GM23338 (cell line): Measurements from ENCODE around the gene ZDHHC11B. TPM values are rescaled to one million over a fixed set of nuclear protein-coding genes. Genes with fewer than 3 reads are reported as not detected.
"Not testable (repeated sequence)": the region's sequence is repeated elsewhere in the genome, so short reads cannot be mapped to it uniquely, and the experiment has no call there.

Experiments used
- ATAC-seq: fragments of 200-7000 bp; cut with Tn5 transposase; 3 replicates; pipeline ENCODE4 v1.9.1; 2020
- DNase-seq: peaks from one replicate; pipeline ENCODE4 v3.0.0-alpha.2; 2015; ENCODE audit warnings: low spot score
- H2AFZ ChIP-seq: fragments of 200-600 bp; sonication (generic); 2 replicates; pipeline ENCODE4 v1.8.0; 2016; ENCODE audit warnings: antibody characterized with exemption, mild to moderate bottlenecking, moderate library complexity
- H3F3A ChIP-seq: fragments of 200-600 bp; sonication (generic); replicated peaks from 2 replicates; pipeline ENCODE4 v1.8.0; 2017; ENCODE audit warnings: antibody characterized with exemption, mixed run types, low read depth
- H3K27ac ChIP-seq: fragments of 200-600 bp; sonication (generic); 2 replicates; pipeline ENCODE4 v1.6.1; 2016; ENCODE audit warnings: low read depth
- H3K27me3 ChIP-seq: fragments of 200-600 bp; sonication (generic); 2 replicates; pipeline ENCODE4 v1.8.0; 2016; ENCODE audit warnings: mild to moderate bottlenecking, mixed run types, moderate library complexity; ENCODE audit not compliant: insufficient read depth
- H3K36me3 ChIP-seq: fragments of 200-600 bp; sonication (generic); 2 replicates; pipeline ENCODE4 v1.8.0; 2016; ENCODE audit warnings: mild to moderate bottlenecking; ENCODE audit not compliant: insufficient read depth
- H3K4me1 ChIP-seq: fragments of 200-600 bp; sonication (generic); 2 replicates; pipeline ENCODE4 v1.8.0; 2016; ENCODE audit warnings: mild to moderate bottlenecking, moderate library complexity; ENCODE audit not compliant: insufficient read depth
- H3K4me2 ChIP-seq: fragments of 200-600 bp; sonication (generic); 2 replicates; pipeline ENCODE4 v1.7.1; 2017; ENCODE audit warnings: mixed run types
- H3K4me3 ChIP-seq: fragments of 200-600 bp; sonication (generic); 2 replicates; pipeline ENCODE4 v1.6.1; 2016; ENCODE audit warnings: mixed run types
- H3K79me2 ChIP-seq: fragments of 200-600 bp; sonication (generic); replicated peaks from 2 replicates; pipeline ENCODE4 v1.8.0; 2017; ENCODE audit warnings: mild to moderate bottlenecking; ENCODE audit not compliant: insufficient read depth
- H3K9me2 ChIP-seq: fragments of 200-600 bp; sonication (generic); 2 replicates; pipeline ENCODE4 v1.8.0; 2017; ENCODE audit not compliant: insufficient read depth
- H4K20me1 ChIP-seq: fragments of 200-600 bp; sonication (generic); replicated peaks from 2 replicates; pipeline ENCODE4 v1.8.0; 2017; ENCODE audit warnings: mild to moderate bottlenecking; ENCODE audit not compliant: insufficient read depth
- H3K27ac Mint-ChIP-seq: 2 replicates; pipeline ENCODE4 v1.8.0; 2020; ENCODE audit warnings: inconsistent platforms, mild to moderate bottlenecking, moderate library complexity, mixed read lengths
- H3K27me3 Mint-ChIP-seq: 3 replicates; pipeline ENCODE4 v1.8.0; 2022; ENCODE audit warnings: low read depth, mild to moderate bottlenecking, moderate library complexity, mixed read lengths, inconsistent platforms; ENCODE audit not compliant: insufficient read depth, poor library complexity
- H3K36me3 Mint-ChIP-seq: 3 replicates; pipeline ENCODE4 v1.8.0; 2021; ENCODE audit warnings: low read depth, mild to moderate bottlenecking, inconsistent platforms, moderate library complexity, mixed read lengths
- H3K4me1 Mint-ChIP-seq: 3 replicates; pipeline ENCODE4 v1.8.0; 2020; ENCODE audit warnings: mild to moderate bottlenecking, inconsistent platforms, mixed read lengths
- H3K4me3 Mint-ChIP-seq: 3 replicates; pipeline ENCODE4 v1.8.0; 2021; ENCODE audit warnings: moderate library complexity, mild to moderate bottlenecking, inconsistent platforms, mixed read lengths
- H3K9me3 Mint-ChIP-seq: 3 replicates; pipeline ENCODE4 v1.8.0; 2020; ENCODE audit warnings: moderate library complexity, mild to moderate bottlenecking, inconsistent platforms, mixed read lengths
- CREB1 ChIP-seq: fragments of 250-450 bp; sonication (Bioruptor Pico); IDR thresholded peaks from 2 replicates; pipeline ENCODE4 v1.5.0; 2020; ENCODE audit warnings: low read depth, mild to moderate bottlenecking, moderate library complexity
- EZH2 ChIP-seq: fragments of 200-600 bp; sonication (generic); IDR thresholded peaks from one replicate; pipeline ENCODE4 v1.8.0; 2017; ENCODE audit warnings: antibody characterized with exemption, mild to moderate bottlenecking, low read depth; ENCODE audit not compliant: unreplicated experiment
- EZH2phosphoT487 ChIP-seq: fragments of 200-600 bp; sonication (generic); IDR thresholded peaks from one replicate; pipeline ENCODE4 v1.8.1; 2018; ENCODE audit warnings: antibody characterized with exemption; ENCODE audit not compliant: unreplicated experiment
- JUNB ChIP-seq: IDR thresholded peaks from one replicate; pipeline ENCODE4 v1.6.1; 2016; ENCODE audit warnings: antibody characterized with exemption; ENCODE audit not compliant: unreplicated experiment
- POLR2AphosphoS5 ChIP-seq: IDR thresholded peaks from 2 replicates; pipeline ENCODE4 v1.6.1; 2016; ENCODE audit warnings: antibody characterized with exemption, low read depth
- STAT1 ChIP-seq: IDR thresholded peaks from one replicate; pipeline ENCODE4 v1.6.1; 2016; ENCODE audit warnings: antibody characterized with exemption; ENCODE audit not compliant: unreplicated experiment
- ZNF331 ChIP-seq: fragments of 250-450 bp; sonication (Bioruptor Pico); IDR thresholded peaks from 2 replicates; pipeline ENCODE4 v1.5.0; 2020; ENCODE audit warnings: low read depth, mild to moderate bottlenecking, moderate library complexity
- polyA plus RNA-seq: library from polyadenylated mRNA; unstranded; fragments of >200 nt; fragmentation: Nextera tagmentation; extraction: Ambion mirVana; gene quantifications from 2 replicates; pipeline ENCODE4 v1.2.1, GENCODE V29; 2016
- total RNA-seq: library from RNA; depleted of rRNA; stranded (reverse); fragments of >200 nt; shearing (Covaris generic); gene quantifications from 2 replicates; pipeline ENCODE4 v1.2.3, GENCODE V29; 2014
- TF ChIP-seq, protein P1 (sequence below): fragments of 250-450 bp; sonication (Bioruptor Pico); IDR thresholded peaks from 2 replicates; pipeline ENCODE4 v1.5.0; 2020; ENCODE audit warnings: mild to moderate bottlenecking, moderate library complexity

ZDHHC11B gene
- total and polyA plus RNA-seq, 2 experiments from 2014 or later = 0.89 to 1.2 TPM

DNA sequence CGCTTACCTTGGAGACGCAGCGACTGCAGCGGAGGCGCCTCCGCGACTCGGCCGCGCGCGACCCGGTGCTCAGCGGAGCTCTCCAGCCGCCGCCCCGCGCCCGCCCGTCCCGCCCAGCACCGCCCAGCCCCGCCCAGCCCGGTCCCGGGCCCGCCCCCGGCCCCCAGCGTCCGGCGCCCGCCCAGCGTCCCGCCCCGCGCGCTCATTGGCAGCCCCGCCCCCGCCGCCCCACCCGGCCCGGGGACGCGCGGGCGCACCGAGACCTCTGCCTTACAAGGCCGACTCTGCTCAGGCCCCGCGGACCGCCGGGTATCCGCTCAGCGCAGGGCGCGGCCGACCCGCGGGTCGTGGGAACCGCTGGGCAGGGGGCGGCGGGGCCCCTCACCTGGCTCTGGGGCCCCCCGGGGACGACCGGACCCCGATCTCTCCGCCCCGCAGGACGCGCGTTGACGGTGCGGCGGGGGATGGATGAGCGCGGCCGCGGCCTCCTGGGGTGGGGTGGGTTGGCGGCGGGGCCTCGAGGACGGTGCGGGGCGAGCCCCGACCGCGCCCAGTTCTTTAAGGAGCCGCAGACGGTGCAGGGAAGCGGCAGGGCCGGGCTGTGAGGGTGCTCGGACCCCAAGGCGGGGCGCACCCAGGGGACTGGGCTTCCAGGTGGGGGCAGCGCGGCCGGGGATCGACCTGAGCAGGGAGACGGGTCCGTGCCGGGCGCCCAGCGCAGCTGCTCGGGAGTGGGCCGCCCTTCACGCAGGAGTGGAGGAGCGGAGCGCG, 91.1 kb downstream of the ZDHHC11B start, which contains the start of gene TPPP:
Gene TPPP (minus strand): TSS at position 82 of the 771 bp plus-strand sequence. CDS start 15,292 bp downstream, outside the sequence.
- not testable (repeated sequence) for H3K9me3 Mint-ChIP-seq, H3K4me1 Mint-ChIP-seq, H3K4me1 ChIP-seq, H3K36me3 Mint-ChIP-seq, H3F3A ChIP-seq, H3K27ac Mint-ChIP-seq, H3K36me3 ChIP-seq, H3K79me2 ChIP-seq, H4K20me1 ChIP-seq, H2AFZ ChIP-seq, H3K27ac ChIP-seq, H3K9me2 ChIP-seq
- peak; percentile 52 for ATAC-seq
- peak within 1 kb of the TSS; percentile 75 for H3K4me2 ChIP-seq
- Mint-ChIP-seq H3K27me3 (peaks cover 12% of the 10 kb centered on the region), H3K4me3 (peak within 1 kb of the TSS; percentile 50; the same call in 2 of the 3 replicates)
- peak; percentile 46; the same call in 1 of the 2 replicates for TF ChIP-seq POLR2AphosphoS5
- H3K4me3 ChIP-seq = peak within 1 kb of the TSS; percentile 54
- H3K27me3 ChIP-seq = peaks cover 13% of the 10 kb centered on the region
- DNase-seq = peak; percentile 61

GRCh38 chr5:692529-693041, 91.9 kb downstream of the ZDHHC11B start:
- H3K79me2 ChIP-seq, H3K4me1 ChIP-seq, H3K9me2 ChIP-seq, H4K20me1 ChIP-seq, DNase-seq, H3K27ac Mint-ChIP-seq, H3K9me3 Mint-ChIP-seq, H3K36me3 Mint-ChIP-seq, H3K27ac ChIP-seq, H3K4me1 Mint-ChIP-seq, H3F3A ChIP-seq, ATAC-seq, H2AFZ ChIP-seq, H3K36me3 ChIP-seq: not testable (repeated sequence)
- peaks cover 12% of the 10 kb centered on the region for H3K27me3 Mint-ChIP-seq
- peak overlapping the region; percentile 50; the same call in 2 of the 3 replicates for H3K4me3 Mint-ChIP-seq
- Histone ChIP-seq H3K4me2 (peak overlapping the region; percentile 75), H3K27me3 (peaks cover 13% of the 10 kb centered on the region), H3K4me3 (peak overlapping the region; percentile 47)

- H3K4me3 Mint-ChIP-seq = no peak overlapping the region
- H3K4me3 ChIP-seq = no peak overlapping the region
- TF ChIP-seq EZH2phosphoT487 (no peak), POLR2AphosphoS5 (no peak), EZH2 (no peak), ZNF331 (CRISPR knock-in tag) (no peak), JUNB (no peak), CREB1 (CRISPR knock-in tag) (no peak), STAT1 (no peak)
- TF ChIP-seq, protein P1, sequence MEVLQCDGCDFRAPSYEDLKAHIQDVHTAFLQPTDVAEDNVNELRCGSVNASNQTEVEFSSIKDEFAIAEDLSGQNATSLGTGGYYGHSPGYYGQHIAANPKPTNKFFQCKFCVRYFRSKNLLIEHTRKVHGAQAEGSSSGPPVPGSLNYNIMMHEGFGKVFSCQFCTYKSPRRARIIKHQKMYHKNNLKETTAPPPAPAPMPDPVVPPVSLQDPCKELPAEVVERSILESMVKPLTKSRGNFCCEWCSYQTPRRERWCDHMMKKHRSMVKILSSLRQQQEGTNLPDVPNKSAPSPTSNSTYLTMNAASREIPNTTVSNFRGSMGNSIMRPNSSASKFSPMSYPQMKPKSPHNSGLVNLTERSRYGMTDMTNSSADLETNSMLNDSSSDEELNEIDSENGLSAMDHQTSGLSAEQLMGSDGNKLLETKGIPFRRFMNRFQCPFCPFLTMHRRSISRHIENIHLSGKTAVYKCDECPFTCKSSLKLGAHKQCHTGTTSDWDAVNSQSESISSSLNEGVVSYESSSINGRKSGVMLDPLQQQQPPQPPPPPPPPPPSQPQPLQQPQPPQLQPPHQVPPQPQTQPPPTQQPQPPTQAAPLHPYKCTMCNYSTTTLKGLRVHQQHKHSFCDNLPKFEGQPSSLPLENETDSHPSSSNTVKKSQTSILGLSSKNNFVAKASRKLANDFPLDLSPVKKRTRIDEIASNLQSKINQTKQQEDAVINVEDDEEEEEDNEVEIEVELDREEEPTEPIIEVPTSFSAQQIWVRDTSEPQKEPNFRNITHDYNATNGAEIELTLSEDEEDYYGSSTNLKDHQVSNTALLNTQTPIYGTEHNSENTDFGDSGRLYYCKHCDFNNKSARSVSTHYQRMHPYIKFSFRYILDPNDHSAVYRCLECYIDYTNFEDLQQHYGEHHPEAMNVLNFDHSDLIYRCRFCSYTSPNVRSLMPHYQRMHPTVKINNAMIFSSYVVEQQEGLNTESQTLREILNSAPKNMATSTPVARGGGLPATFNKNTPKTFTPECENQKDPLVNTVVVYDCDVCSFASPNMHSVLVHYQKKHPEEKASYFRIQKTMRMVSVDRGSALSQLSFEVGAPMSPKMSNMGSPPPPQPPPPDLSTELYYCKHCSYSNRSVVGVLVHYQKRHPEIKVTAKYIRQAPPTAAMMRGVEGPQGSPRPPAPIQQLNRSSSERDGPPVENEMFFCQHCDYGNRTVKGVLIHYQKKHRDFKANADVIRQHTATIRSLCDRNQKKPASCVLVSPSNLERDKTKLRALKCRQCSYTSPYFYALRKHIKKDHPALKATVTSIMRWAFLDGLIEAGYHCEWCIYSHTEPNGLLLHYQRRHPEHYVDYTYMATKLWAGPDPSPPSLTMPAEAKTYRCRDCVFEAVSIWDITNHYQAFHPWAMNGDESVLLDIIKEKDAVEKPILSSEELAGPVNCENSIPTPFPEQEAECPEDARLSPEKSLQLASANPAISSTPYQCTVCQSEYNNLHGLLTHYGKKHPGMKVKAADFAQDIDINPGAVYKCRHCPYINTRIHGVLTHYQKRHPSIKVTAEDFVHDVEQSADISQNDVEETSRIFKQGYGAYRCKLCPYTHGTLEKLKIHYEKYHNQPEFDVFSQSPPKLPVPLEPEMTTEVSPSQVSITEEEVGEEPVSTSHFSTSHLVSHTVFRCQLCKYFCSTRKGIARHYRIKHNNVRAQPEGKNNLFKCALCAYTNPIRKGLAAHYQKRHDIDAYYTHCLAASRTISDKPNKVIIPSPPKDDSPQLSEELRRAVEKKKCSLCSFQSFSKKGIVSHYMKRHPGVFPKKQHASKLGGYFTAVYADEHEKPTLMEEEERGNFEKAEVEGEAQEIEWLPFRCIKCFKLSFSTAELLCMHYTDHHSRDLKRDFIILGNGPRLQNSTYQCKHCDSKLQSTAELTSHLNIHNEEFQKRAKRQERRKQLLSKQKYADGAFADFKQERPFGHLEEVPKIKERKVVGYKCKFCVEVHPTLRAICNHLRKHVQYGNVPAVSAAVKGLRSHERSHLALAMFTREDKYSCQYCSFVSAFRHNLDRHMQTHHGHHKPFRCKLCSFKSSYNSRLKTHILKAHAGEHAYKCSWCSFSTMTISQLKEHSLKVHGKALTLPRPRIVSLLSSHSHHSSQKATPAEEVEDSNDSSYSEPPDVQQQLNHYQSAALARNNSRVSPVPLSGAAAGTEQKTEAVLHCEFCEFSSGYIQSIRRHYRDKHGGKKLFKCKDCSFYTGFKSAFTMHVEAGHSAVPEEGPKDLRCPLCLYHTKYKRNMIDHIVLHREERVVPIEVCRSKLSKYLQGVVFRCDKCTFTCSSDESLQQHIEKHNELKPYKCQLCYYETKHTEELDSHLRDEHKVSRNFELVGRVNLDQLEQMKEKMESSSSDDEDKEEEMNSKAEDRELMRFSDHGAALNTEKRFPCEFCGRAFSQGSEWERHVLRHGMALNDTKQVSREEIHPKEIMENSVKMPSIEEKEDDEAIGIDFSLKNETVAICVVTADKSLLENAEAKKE (CRISPR knock-in tag) = no peak
Observed at GRCh38 chr5:691817-692528, 92.6 kb downstream of the ZDHHC11B start.

More at GRCh38 chr5:691817-692528, 92.6 kb downstream of the ZDHHC11B start:
- H2AFZ ChIP-seq = no peak overlapping the region
- no peaks in the 10 kb centered on the region for H3K36me3 ChIP-seq
- no peaks in the 10 kb centered on the region for H3K9me2 ChIP-seq
- peaks cover 2% of the 10 kb centered on the region; the same call in 2 of the 3 replicates for H3K36me3 Mint-ChIP-seq
- peaks cover 13% of the 10 kb centered on the region for H3K27me3 ChIP-seq
- no peaks in the 10 kb centered on the region for H3F3A ChIP-seq
- H3K27ac ChIP-seq = no peak overlapping the region
- peak; percentile 17 for DNase-seq
- H3K4me1 ChIP-seq = no peaks in the 10 kb centered on the region; the same call in 1 of the 2 replicates
- no peaks in the 10 kb centered on the region for H3K4me1 Mint-ChIP-seq
- H3K27me3 Mint-ChIP-seq = peaks cover 9% of the 10 kb centered on the region
- no peak overlapping the region for H3K27ac Mint-ChIP-seq
- ATAC-seq = no peak
- peaks cover 3% of the 10 kb centered on the region for H3K9me3 Mint-ChIP-seq
- no peaks in the 10 kb centered on the region for H3K79me2 ChIP-seq
- no peaks in the 10 kb centered on the region for H4K20me1 ChIP-seq
- no peak overlapping the region; the same call in 1 of the 2 replicates for H3K4me2 ChIP-seq
